ENCODE results near the gene HINT3.
"Not testable (repeated sequence)": the region's sequence is repeated elsewhere in the genome, so short reads cannot be mapped to it uniquely, and the experiment has no call there.

Gene HINT3

DNA sequence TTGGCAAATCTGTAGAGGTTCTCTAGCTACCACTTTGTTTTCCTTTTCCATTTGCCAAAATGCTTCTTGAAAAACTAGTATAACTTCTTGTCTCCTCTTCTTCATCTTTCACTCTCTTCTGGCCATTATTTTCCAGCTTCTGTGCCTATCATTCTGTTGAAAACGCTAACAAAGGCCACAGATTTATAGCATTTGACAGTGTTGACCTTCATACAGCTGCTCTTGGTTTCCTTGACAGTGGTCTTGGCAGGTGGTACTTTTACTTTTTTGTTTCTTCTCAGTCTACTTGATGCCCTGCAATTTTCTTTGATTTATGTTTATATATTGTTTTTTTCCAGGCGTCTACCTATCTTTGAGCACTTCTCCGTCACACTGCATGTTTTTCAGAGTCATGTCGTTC lies 53.5 kb downstream of the HINT3 start:
- no peak for DNase-seq

DNA sequence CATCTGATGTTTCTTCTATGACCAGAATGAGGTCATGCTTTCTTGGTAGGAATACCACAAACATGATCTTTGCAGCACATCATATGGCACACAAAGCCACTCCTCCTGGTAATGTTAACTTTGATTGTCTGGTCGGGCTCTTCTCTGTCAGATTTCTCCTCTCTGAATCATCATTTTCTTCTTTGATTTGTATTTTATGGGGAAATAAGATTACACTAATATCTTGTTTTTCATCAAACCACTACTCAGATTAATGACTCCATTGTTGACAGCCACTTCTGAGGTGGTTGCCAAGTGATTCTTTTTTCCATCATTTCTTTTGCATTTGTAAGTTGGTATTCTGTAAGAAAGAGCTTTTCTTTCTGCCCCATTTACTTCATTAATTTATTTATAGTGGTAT lies 59.3 kb downstream of the HINT3 start:
- no peak for DNase-seq

DNA sequence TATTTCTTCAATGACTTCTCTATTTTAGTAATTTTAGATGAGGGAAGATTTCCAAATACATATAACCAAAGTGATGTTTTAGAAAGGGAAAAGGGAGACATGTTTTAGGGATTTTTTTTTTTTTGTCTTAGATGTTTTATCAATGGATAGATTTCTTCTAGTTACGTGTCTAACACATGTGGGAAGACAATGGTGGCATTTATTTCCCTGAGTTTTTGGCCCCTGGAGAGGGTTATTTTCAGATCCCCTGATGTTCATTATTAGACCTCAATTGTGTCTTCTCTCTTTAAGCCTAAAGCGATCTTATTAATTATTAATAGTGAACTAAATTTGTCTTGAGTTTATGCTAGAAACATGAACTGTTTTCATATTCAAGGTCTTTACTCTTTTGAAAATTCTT lies 60.0 kb downstream of the HINT3 start:
- no peak for DNase-seq

DNA sequence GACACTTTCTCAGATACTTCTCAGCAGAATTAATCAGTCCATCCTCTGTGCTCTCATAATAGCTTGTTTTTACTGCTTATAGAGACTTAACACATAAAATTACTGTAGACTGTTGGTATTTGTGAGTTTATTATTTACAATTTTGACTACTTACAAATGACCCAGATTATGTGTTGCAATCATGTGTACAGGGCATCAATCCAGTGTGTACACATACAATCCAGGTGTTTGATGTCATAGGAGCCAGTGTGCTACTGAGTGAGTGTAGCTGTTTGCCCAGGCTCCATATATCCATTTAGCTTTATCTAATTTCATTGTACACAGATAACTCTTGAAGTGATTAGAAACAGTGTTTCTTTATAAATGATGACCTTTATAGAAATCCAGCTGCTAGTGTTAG lies 61.1 kb downstream of the HINT3 start:
- DNase-seq = no peak

DNA sequence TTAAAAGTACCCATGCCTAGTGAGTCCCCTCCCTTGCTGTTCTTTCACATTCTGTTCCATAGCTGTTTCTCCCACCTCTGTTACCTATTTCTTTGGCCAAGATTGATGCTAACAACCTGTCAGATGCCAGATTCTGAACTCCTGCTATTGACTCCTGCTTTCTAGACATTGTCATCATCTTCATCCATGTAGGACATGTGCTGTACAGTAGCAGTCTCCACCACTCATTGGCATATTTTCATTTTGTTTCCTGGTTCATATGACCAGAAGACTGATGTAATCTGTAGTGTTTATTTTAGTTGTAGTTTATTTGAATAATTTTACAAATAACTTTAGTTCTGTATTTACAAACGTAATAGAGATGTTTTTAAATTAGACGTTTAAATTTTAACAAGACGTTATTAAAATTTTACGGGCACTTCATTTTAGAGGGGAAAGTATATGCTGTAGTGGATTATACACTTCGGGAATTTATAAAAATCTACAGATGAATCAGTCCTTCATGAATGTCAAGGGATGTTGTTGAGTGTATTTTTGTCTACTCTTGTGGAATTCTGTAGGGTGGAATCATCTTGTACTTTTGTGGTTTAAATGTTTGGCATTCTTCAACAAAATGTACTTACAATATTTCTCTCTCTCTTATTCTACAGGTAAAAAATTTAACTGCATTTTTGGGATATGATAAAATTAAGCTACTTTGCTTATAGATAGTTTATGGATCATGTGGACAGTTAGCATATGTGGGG lies 63.9 kb downstream of the HINT3 start:
- DNase-seq = no peak

DNA sequence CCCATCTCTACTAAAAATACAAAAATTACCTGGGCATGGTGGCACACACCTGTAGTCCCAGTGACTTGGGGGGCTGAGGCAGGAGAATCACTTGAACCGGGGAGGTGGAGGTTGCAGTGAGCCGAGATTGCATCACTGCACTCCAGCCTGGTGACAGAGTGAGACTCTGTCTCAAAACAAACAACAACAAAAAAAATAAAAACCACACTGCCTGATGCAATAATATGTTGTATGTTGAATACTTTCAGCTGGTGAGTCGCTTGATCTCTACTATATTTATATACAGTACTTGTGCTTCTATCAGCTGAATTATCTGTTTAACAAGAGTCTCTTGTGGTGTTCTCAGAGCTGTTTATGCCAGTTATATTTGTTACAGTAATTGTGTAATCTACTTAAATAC lies 66.9 kb downstream of the HINT3 start:
- not testable (repeated sequence) for DNase-seq

DNA sequence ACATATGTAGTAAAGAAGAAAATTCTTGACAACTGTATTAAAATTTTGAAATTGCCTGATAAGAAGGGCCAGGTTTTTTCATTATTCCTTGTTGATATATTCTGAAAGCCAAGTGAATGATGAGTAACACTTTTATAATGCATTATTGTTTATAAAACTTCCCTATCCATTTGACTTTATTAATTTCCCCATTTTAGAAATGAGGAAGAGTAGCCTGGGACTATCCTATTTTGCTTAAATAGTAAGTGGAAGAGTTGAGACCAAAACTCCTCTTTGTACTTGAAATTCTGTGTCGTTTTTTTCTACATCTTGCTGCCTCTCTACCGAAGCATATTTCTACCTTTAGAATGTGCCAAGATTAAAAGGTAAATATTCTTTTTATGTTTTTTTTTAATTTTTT lies 69.4 kb downstream of the HINT3 start:
- DNase-seq = no peak

DNA sequence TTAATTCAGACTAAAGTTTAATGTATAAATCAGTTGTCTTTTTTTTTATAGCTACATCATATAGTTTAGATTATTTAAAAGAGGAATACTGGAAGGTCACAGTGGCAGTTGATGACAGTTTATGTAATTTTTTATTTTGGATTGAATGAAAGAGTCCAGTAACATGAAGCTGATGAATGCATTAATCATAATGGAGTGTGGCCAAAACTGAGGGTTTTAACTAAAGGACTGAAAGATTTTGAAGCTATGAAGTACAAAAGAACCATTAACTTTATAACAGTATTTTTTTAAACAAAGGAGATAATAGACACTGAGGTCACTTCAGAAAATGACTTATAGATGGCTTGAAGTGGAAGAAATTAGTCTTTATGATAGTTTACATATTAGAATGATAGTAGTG lies 71.0 kb downstream of the HINT3 start:
- DNase-seq = no peak
